Epithelial cell of esophagus (primary cell): ENCODE measurements around the gene ABCA3.
A peak's percentile ranks its signal among the peaks of the same experiment; 100 is the strongest.
"Not testable (repeated sequence)": the region's sequence is repeated elsewhere in the genome, so short reads cannot be mapped to it uniquely, and the experiment has no call there.

ENCODE experiments used
- DNase-seq: peaks from one replicate; pipeline ENCODE4 v3.0.0; 2010; ENCODE audit warnings: low read depth
- H3K4me3 ChIP-seq: 2 replicates; pipeline ENCODE4 v1.5.1; 2011; ENCODE audit warnings: mild to moderate bottlenecking, low read length, control low read depth
- TF ChIP-seq, protein P1 (sequence below): IDR thresholded peaks from 2 replicates; pipeline ENCODE4 v1.5.1; 2011; ENCODE audit warnings: low read depth, mild to moderate bottlenecking, low read length, control low read depth, inconsistent platforms; ENCODE audit not compliant: insufficient read depth; ENCODE audit errors: missing control alignments

ABCA3 gene

DNA sequence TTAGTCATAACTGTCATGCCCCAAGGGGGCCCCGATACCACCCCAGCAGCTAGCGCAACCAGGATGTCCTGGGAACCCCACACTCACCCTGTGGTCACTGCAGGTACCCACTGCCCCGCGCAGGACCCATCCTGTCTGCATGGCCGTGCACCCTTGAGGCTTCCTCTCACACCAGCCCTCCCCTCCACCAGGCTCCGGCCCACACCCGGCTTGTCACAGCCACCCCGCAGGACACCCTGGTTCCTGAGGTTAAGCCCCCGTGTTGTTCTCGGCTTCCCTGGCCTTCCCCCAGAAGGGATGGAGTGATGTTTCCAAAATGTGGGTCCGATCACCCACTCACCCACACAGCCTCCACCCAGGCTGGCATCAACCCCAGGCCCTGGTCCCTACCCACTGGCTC is 96.7 kb downstream of the ABCA3 start:
- H3K4me3 ChIP-seq, result no peak overlapping the region
- TF ChIP-seq, protein P1, sequence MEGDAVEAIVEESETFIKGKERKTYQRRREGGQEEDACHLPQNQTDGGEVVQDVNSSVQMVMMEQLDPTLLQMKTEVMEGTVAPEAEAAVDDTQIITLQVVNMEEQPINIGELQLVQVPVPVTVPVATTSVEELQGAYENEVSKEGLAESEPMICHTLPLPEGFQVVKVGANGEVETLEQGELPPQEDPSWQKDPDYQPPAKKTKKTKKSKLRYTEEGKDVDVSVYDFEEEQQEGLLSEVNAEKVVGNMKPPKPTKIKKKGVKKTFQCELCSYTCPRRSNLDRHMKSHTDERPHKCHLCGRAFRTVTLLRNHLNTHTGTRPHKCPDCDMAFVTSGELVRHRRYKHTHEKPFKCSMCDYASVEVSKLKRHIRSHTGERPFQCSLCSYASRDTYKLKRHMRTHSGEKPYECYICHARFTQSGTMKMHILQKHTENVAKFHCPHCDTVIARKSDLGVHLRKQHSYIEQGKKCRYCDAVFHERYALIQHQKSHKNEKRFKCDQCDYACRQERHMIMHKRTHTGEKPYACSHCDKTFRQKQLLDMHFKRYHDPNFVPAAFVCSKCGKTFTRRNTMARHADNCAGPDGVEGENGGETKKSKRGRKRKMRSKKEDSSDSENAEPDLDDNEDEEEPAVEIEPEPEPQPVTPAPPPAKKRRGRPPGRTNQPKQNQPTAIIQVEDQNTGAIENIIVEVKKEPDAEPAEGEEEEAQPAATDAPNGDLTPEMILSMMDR, result no peak
- DNase-seq, result no peak

- TF ChIP-seq, protein P1, result peak; percentile 2
Observed at GRCh38 chr16:2243031-2243528, 97.4 kb downstream of the ABCA3 start.

DNA sequence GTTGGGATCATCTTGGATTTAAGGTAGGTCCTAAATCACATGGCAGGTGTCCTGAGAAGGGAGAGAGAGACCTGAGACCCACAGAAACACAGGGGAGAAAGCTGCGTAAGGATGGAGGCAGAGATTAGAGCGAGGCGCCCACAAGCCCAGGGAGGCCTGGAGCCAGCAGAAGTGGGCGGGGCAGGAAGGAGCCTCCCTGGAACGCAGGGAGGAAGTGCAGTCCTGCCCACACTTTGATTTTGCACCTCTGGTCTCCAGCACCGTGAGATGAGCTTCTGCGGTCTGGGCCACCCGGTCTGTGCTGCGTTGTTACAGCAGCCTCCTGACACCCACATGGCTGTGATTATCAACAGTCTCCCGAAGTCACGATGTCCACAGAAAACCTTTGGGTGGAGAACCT is 97.9 kb downstream of the ABCA3 start:
- no peak overlapping the region for H3K4me3 ChIP-seq
- DNase-seq, result no peak
- TF ChIP-seq, protein P1, result no peak

More at GRCh38 chr16:2243031-2243528, 97.4 kb downstream of the ABCA3 start:
- no peak for DNase-seq
- H3K4me3 ChIP-seq, result no peak overlapping the region

- not testable (repeated sequence) for H3K4me3 ChIP-seq, DNase-seq
Observed at GRCh38 chr16:2240331-2240730, 100.2 kb downstream of the ABCA3 start.

DNA sequence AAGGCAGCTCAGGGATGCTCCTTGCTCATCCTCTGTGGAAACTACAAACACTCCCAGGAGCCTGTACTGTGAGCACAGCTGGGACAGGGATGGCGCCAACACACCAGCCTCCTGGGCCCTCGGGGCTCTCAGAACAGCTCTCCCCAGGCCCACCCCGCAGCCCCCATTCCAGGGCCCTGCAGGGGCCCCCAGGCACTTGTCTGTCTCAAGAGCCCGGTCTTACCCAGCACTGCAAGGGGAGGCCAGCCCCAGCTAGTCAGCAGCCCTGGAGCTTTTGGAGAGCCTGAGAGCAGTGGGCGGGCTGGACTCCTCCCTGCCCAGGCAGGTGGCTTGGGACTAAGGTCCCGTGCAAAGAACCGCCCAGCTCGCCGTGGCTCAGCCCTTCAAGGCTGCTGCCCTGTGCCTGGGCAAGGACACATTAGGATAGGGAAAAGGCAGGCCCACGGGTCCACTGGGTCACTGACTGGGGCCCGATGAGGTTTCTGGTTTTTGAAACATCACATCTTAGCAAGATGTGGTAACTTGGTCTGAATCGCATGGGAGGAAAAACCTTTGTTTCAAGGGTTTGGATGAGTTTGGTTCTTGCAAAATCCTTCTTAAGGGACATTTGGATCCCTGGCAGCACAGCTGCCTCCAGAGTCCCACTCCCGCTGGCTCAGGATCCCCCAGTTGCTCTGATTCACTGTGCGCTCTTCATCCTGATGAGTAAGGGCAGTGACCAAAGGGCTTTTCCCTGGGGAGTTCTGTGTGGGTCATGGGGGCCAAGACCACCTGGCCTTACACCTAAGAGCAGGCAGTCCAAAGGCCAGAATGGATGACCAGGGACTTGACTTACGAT is 101.5 kb downstream of the ABCA3 start:
- no peak for DNase-seq
- H3K4me3 ChIP-seq, result no peak overlapping the region
- TF ChIP-seq, protein P1, result no peak

DNA sequence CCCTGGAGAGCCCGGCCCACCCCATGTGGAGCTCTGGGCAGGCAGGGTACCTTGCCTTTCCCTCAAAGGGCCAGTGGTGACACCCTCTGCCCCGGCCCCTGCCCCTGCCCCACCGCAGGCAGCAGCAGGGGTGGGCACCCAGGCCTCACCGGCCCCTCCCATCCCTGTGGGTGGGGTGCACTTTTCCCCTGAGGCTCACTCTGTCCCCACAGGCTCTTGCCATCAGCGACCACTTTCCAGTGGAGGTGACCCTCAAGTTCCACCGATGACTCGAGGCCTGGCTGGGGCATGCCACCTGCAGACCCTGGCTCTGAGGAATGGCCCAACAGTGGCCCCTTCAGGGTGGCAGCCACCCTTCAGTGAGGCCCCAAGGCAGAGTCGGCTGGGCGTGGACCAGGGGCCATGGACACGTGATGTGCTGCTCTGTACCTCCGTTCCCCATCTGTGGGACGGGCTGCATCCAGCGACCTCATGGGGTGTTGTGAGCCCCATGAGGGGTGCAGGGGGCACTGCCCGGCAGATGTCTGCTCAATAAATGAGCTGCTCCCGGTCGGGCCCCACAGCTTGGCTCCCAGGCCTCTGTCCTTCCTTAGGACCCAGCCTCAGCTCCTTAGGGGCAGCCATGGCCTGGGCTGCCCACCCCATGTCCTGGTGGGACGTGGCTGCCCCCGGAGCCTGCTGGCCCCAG is 102.2 kb downstream of the ABCA3 start:
- TF ChIP-seq, protein P1, result no peak
- no peak for DNase-seq
- no peak overlapping the region for H3K4me3 ChIP-seq

DNA sequence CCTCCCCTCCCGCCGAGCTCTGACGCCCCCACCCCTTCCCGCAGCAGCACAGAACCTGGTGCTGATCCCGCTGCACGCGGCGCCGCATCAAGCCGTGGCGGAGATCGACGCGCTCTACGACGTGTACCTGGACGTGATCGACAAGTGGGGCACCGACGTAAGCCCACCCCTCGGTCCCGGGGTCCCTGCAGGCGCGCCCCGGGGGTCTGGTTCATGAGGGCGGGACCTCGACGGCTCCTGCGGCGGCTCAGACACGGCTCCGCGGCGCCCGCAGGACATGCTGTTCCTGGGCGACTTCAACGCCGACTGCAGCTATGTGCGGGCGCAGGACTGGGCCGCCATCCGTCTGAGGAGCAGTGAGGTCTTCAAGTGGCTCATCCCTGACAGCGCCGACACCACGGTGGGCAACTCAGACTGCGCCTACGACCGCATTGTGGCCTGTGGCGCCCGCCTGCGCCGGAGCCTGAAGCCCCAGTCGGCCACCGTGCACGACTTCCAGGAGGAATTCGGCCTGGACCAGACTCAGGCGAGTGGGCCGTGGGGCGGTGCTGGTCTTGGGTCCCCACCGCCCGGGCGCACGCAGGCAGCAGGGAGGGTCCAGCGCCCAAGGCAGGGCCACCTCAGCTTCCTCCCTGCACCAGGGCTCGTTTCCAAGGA is 102.9 kb downstream of the ABCA3 start:
- H3K4me3 ChIP-seq, result no peak overlapping the region
- DNase-seq, result no peak
- TF ChIP-seq, protein P1, result no peak
